ENCODE data around the gene NRCAM.
"Not testable (repeated sequence)": the region's sequence is repeated elsewhere in the genome, so short reads cannot be mapped to it uniquely, and the experiment has no call there.

Gene NRCAM

DNA sequence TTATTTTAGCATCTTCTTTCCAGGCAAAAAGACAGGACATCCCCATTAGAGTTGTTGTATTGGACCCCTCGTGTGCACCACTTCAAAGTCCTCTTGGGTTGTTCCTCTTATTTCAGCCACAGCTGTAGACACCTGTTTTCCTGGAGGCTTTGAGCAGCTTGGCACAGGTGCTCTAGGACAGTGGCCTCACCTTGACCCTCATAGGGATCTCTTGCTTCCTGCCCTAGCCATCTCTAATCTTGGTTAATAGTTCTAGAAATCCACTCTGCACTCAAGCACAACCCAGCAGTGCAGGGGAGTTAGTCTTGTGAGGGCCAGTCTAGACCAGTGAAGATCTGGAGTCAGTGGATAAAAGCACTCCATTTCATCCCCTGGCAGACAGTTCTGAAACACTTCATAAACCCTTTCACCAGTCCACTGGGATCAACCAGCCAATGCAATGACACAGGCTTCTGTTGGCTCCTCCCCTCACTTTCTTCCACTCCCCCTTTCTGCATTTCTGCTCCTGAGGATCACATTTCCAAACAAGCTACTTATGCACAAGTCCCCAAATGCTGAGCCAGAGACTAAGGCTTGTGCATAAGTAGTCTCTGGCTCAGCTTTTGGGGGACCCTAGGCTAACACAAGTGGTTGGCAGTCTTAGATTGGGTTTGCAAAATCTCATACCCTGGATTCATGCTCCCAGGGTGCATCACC, 194.5 kb downstream of the NRCAM start:
- no peak for DNase-seq (ENCODE audit: low spot score)
- ChIA-PET CTCF (no interaction called here), POLR2A (ENCODE audit: low non-redundant PET) (no interaction called here)
- TF ChIP-seq, protein P1, sequence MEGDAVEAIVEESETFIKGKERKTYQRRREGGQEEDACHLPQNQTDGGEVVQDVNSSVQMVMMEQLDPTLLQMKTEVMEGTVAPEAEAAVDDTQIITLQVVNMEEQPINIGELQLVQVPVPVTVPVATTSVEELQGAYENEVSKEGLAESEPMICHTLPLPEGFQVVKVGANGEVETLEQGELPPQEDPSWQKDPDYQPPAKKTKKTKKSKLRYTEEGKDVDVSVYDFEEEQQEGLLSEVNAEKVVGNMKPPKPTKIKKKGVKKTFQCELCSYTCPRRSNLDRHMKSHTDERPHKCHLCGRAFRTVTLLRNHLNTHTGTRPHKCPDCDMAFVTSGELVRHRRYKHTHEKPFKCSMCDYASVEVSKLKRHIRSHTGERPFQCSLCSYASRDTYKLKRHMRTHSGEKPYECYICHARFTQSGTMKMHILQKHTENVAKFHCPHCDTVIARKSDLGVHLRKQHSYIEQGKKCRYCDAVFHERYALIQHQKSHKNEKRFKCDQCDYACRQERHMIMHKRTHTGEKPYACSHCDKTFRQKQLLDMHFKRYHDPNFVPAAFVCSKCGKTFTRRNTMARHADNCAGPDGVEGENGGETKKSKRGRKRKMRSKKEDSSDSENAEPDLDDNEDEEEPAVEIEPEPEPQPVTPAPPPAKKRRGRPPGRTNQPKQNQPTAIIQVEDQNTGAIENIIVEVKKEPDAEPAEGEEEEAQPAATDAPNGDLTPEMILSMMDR (conservative IDR thresholded peaks at IDR 0.05; ENCODE audit: low read depth), result no peak
- no peak overlapping the region for H3K27ac ChIP-seq

GRCh38 chr7:108259447-108259846, 196.8 kb downstream of the NRCAM start:
- DNase-seq (ENCODE audit: low spot score); H3K27ac ChIP-seq; POLR2A ChIA-PET (ENCODE audit: low non-redundant PET); CTCF ChIA-PET: not testable (repeated sequence)

DNA sequence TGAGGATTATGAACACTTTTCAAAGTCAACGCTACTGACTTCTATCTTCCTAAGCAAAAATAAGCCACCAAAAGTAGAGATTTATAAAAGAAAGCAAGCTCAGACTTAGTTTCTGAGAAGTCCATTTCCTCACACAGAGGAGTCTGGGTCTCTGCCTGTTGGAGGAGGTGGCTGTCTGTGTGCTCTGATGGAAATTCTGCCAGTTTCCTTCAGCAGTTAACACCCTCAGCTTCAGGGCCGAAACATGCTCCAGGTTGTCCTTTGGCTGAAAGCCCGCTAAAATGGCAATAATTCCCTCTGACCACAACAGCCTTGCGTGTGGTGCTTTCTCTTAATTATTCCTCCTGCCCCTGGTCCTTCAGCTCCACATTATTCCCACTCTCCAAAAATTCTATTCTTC, 198.3 kb downstream of the NRCAM start:
- TF ChIP-seq, protein P1 (conservative IDR thresholded peaks at IDR 0.05; ENCODE audit: low read depth), result no peak

GRCh38 chr7:108254259-108254658, 202.0 kb downstream of the NRCAM start:
- ChIA-PET CTCF (no interaction called here), POLR2A (ENCODE audit: low non-redundant PET) (no interaction called here)
- TF ChIP-seq, protein P1 (conservative IDR thresholded peaks at IDR 0.05; ENCODE audit: low read depth), result no peak

More for the DNA sequence above, 198.3 kb downstream of the NRCAM start:
- POLR2A ChIA-PET (ENCODE audit: low non-redundant PET), result no interaction called here
- H3K27ac ChIP-seq, result no peak overlapping the region
- CTCF ChIA-PET, result no interaction called here
- no peak for DNase-seq (ENCODE audit: low spot score)

GRCh38 chr7:108253275-108254044, 202.8 kb downstream of the NRCAM start:
- DNase-seq (ENCODE audit: low spot score), result no peak
- POLR2A ChIA-PET (ENCODE audit: low non-redundant PET), result no interaction called here
- no peak overlapping the region for H3K27ac ChIP-seq
- TF ChIP-seq, protein P1 (conservative IDR thresholded peaks at IDR 0.05; ENCODE audit: low read depth), result no peak
- CTCF ChIA-PET, result interaction anchor here (0.6 to 0.7 kb wide), 2 partner anchors 32 to 158 kb away, joined by 4 read pairs; no protein-coding TSS in a partner anchor

More at GRCh38 chr7:108254259-108254658, 202.0 kb downstream of the NRCAM start:
- DNase-seq (ENCODE audit: low spot score), result no peak
- no peak overlapping the region for H3K27ac ChIP-seq

DNA sequence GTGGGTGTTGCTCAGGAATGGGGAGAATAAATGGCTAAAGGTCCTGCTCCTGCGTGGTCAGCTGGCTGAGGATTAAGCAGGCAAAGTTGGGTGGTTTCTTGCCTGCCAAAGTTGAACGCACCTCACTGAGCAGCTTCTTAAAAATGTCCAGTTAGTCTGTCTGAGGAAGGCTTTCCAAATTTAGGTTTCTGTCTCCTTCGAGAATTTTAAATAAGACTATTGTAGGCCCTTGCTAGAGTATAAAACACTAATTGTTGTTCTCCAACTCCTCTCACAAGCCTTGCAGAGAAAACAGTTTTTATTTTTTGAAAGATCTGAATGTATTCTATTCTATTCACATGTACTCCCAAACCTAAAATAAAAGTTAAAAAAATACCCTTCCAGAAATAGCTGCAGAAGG, 204.1 kb downstream of the NRCAM start:
- TF ChIP-seq, protein P1 (conservative IDR thresholded peaks at IDR 0.05; ENCODE audit: low read depth), result no peak
- no peak for DNase-seq (ENCODE audit: low spot score)
- H3K27ac ChIP-seq, result no peak overlapping the region
- CTCF ChIA-PET, result interaction anchor here (0.8 kb wide), 1 partner anchor 27 kb away, joined by 3 read pairs; no protein-coding TSS in a partner anchor
- POLR2A ChIA-PET (ENCODE audit: low non-redundant PET), result no interaction called here

DNA sequence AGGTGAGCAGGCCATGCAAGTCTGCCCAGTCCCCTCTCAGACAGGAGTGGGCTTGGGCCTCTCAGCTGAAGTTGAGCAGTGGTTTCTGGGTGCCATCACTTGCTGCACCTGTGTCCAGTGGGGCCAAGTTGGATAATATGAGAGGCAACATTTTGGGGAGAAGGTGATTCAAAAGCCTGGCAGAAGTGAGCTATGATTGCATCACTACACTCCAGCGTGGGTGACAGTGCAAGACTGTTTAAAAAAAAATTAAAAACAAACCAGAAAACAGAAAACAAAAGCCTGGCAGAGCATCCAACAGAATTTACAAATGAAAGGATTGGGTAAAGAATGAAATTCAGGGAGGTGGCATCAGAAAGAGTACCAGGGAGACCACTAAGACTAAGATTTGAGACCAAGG, 204.5 kb downstream of the NRCAM start:
- POLR2A ChIA-PET (ENCODE audit: low non-redundant PET), result no interaction called here
- CTCF ChIA-PET, result interaction anchor here (0.8 kb wide), 1 partner anchor 26 kb away, joined by 3 read pairs; no protein-coding TSS in a partner anchor
- no peak for DNase-seq (ENCODE audit: low spot score)
- TF ChIP-seq, protein P1 (conservative IDR thresholded peaks at IDR 0.05; ENCODE audit: low read depth), result no peak
- no peak overlapping the region for H3K27ac ChIP-seq

Data from RWPE1 (cell line).